HepG2 (cell line): ENCODE results near the gene PSMD1. TPM values are rescaled to one million over a fixed set of nuclear protein-coding genes. Genes with fewer than 3 reads are reported as not detected.

Experiments
- CHD4 ChIP-seq: fragments of 200-600 bp; sonication (generic); IDR thresholded peaks from 2 replicates; pipeline ENCODE4 v1.7.0; 2017; ENCODE audit warnings: mild to moderate bottlenecking, low read length, borderline replicate concordance
- MAX ChIP-seq: IDR thresholded peaks from 2 replicates; pipeline ENCODE4 v1.6.1; 2012; ENCODE audit warnings: inconsistent platforms
- PCBP1 ChIP-seq: fragments of 200-400 bp; formaldehyde crosslinking; IDR thresholded peaks from 2 replicates; pipeline ENCODE4 v1.6.1; 2017; ENCODE audit warnings: mild to moderate bottlenecking, low read depth, low read length, borderline replicate concordance
- SMARCC2 ChIP-seq: fragments of 450-650 bp; IDR thresholded peaks from 2 replicates; pipeline ENCODE4 v1.6.1; 2017; ENCODE audit warnings: antibody characterized with exemption, mild to moderate bottlenecking
- ZBTB33 ChIP-seq: sonication (generic); formaldehyde crosslinking; IDR thresholded peaks from 2 replicates; pipeline ENCODE4 v1.4.0; 2020; ENCODE audit warnings: missing genetic modification reagents
- ZNF414 ChIP-seq: sonication (generic); formaldehyde crosslinking; IDR thresholded peaks from 2 replicates; pipeline ENCODE4 v1.5.0; 2020; ENCODE audit warnings: missing genetic modification reagents
- ZNF792 ChIP-seq: IDR thresholded peaks from 2 replicates; pipeline ENCODE4 v1.6.1; 2016
- polyA plus RNA-seq, 8 experiments: library from polyadenylated mRNA; depleted of rRNA in 3 of 8; stranded (reverse) in 7 of 8; unstranded in 1 of 8; fragments of >200 nt; fragmentation: Illumina TruSeq in 4 of 8; extraction: Trizol in 4 of 8; gene quantifications; 2 replicates each; pipeline versions ENCODE4 v1.2.1 to v1.2.3, GENCODE V29; 2011 to 2016; ENCODE audit warnings: low read depth in 4 of 8, missing spikeins in 1 of 8, mixed read lengths in 1 of 8; ENCODE audit not compliant: insufficient read depth in 1 of 8
- total RNA-seq, 5 experiments: library from RNA; depleted of rRNA; stranded (reverse); fragments of >200 nt; fragmentation: Illumina TruSeq; extraction: Trizol; gene quantifications; 2 replicates each; pipeline ENCODE4 v1.2.3, GENCODE V29; 2016; ENCODE audit warnings: low read depth in 1 of 5
- TF ChIP-seq, protein P1 (sequence below), 2 experiments: sonication (generic) in 1 of 2; formaldehyde crosslinking in 1 of 2; IDR thresholded peaks; 2 replicates each; pipeline versions ENCODE4 v1.4.0 to v1.6.1; 2016 to 2020; ENCODE audit warnings: borderline replicate concordance in 1 of 2, low read depth in 1 of 2, mild to moderate bottlenecking in 1 of 2, missing genetic modification reagents in 1 of 2

Gene PSMD1
- total and polyA plus RNA-seq, 2 of the 13 experiments (the other 11 are each of a cell fraction or from before 2014, with no cell fraction given), result 136 to 191 TPM

GRCh38 chr2:231009236-231009919, 47.3 kb upstream of the PSMD1 start (continued):
- TF ChIP-seq, protein P1, sequence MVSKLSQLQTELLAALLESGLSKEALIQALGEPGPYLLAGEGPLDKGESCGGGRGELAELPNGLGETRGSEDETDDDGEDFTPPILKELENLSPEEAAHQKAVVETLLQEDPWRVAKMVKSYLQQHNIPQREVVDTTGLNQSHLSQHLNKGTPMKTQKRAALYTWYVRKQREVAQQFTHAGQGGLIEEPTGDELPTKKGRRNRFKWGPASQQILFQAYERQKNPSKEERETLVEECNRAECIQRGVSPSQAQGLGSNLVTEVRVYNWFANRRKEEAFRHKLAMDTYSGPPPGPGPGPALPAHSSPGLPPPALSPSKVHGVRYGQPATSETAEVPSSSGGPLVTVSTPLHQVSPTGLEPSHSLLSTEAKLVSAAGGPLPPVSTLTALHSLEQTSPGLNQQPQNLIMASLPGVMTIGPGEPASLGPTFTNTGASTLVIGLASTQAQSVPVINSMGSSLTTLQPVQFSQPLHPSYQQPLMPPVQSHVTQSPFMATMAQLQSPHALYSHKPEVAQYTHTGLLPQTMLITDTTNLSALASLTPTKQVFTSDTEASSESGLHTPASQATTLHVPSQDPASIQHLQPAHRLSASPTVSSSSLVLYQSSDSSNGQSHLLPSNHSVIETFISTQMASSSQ (IDR thresholded peaks at IDR 0.05; ENCODE audit: low read depth), result no peak
- TF ChIP-seq, protein P1 (CRISPR knock-in tag; IDR thresholded peaks at IDR 0.05; ENCODE audit: borderline replicate concordance), result no peak
- TF ChIP-seq CHD4 (no peak), PCBP1 (no peak), SMARCC2 (no peak), ZNF792 (CRISPR knock-in tag) (no peak), MAX (peak; percentile 28; the same call in 1 of the 2 replicates), ZBTB33 (CRISPR knock-in tag) (no peak), ZNF414 (CRISPR knock-in tag) (no peak)
